Bronchial epithelial cell (primary cell): Measurements from ENCODE around the gene PDXP. TPM values are rescaled to one million over a fixed set of nuclear protein-coding genes. Genes with fewer than 3 reads are reported as not detected.

Source experiments
- DNase-seq: peaks from one replicate; pipeline ENCODE4 v3.0.0-alpha.2; 2010; ENCODE audit warnings: low read depth
- FAIRE-seq: peaks from 2 replicates; lab custom pipeline; 2011; peaks lifted over from hg19 to GRCh38; lab: Jason Lieb, UNC
- H3K27me3 ChIP-seq: 2 replicates; pipeline ENCODE4 v1.5.1; 2011; ENCODE audit warnings: low read length; ENCODE audit not compliant: control insufficient read depth, insufficient read depth
- H3K36me3 ChIP-seq: 2 replicates; pipeline ENCODE4 v1.5.1; 2011; ENCODE audit warnings: low read length; ENCODE audit not compliant: control insufficient read depth, insufficient read depth
- H3K4me3 ChIP-seq: 2 replicates; pipeline ENCODE4 v1.5.1; 2011; ENCODE audit warnings: mild to moderate bottlenecking, low read depth, low read length, control low read depth
- total RNA-seq: library from RNA; depleted of rRNA; stranded (reverse); fragments of >200 nt; gene quantifications from 2 replicates; pipeline ENCODE4 v1.2.1, GENCODE V29; 2014
- TF ChIP-seq, protein P1 (sequence below): IDR thresholded peaks from 2 replicates; pipeline ENCODE4 v1.5.1; 2011; ENCODE audit warnings: mild to moderate bottlenecking, moderate library complexity, low read length, control low read depth, inconsistent platforms; ENCODE audit not compliant: insufficient read depth, severe bottlenecking

The PDXP gene
- total RNA-seq, 1 donor from 2014 or later = 3.4 TPM

DNA sequence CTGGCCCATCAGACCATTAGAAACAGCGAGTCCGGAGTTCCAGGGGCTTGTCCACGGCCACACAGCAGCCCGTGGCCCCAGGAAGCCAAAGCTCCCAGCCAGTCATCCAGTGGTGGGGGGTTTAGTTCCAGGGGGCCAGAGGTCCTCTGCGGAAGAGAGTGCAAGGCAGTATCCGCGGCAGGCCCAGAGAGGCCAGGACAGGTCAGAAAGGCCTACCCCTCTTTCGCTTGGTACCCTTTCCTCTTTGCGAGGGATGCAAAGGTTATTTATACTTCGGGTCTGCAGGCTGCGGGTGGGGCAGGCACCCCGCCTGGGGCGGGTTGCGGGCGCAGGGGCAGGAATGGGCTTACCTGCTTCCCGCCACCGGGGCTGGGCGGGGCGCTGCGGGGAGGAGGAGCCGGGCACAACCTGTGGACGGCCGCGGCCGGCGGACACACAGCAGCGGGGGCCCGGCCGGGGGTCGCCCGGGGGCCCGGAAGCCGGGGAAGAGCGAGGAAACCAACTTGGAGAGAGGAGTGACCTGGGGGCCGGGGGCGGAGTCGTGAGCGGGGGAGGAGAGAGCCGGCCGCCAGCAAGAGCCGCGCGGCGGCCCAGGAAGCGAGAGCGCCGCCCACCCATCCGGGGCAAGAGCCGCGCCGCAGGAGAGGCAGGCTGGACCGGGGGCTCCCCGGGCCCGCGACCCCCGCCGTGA, 19.3 kb upstream of the PDXP start, which contains the start of gene SH3BP1:
TSS of gene SH3BP1 (plus strand) at position 600 of the 691 bp plus-strand sequence. CDS start 119 bp downstream, outside the sequence.
- Histone ChIP-seq H3K4me3 (peak within 1 kb of the TSS; percentile 92), H3K36me3 (peaks cover 23% of the 10 kb centered on the region), H3K27me3 (no peaks in the 10 kb centered on the region)
- FAIRE-seq = no peak
- TF ChIP-seq, protein P1, sequence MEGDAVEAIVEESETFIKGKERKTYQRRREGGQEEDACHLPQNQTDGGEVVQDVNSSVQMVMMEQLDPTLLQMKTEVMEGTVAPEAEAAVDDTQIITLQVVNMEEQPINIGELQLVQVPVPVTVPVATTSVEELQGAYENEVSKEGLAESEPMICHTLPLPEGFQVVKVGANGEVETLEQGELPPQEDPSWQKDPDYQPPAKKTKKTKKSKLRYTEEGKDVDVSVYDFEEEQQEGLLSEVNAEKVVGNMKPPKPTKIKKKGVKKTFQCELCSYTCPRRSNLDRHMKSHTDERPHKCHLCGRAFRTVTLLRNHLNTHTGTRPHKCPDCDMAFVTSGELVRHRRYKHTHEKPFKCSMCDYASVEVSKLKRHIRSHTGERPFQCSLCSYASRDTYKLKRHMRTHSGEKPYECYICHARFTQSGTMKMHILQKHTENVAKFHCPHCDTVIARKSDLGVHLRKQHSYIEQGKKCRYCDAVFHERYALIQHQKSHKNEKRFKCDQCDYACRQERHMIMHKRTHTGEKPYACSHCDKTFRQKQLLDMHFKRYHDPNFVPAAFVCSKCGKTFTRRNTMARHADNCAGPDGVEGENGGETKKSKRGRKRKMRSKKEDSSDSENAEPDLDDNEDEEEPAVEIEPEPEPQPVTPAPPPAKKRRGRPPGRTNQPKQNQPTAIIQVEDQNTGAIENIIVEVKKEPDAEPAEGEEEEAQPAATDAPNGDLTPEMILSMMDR = no peak
- DNase-seq = no peak

GRCh38 chr22:37639771-37640590, 18.5 kb upstream of the PDXP start:
- DNase-seq (no peak), FAIRE-seq (no peak)
- Histone ChIP-seq H3K36me3 (peaks cover 29% of the 10 kb centered on the region), H3K27me3 (no peaks in the 10 kb centered on the region), H3K4me3 (peak overlapping the region; percentile 92)
- TF ChIP-seq, protein P1 = no peak

GRCh38 chr22:37640591-37641560, 17.6 kb upstream of the PDXP start:
- H3K4me3 ChIP-seq = peak overlapping the region; percentile 92
- FAIRE-seq = no peak
- peak; percentile 79 for DNase-seq
- H3K36me3 ChIP-seq = peaks cover 37% of the 10 kb centered on the region
- H3K27me3 ChIP-seq = no peaks in the 10 kb centered on the region
- TF ChIP-seq, protein P1 = no peak

DNA sequence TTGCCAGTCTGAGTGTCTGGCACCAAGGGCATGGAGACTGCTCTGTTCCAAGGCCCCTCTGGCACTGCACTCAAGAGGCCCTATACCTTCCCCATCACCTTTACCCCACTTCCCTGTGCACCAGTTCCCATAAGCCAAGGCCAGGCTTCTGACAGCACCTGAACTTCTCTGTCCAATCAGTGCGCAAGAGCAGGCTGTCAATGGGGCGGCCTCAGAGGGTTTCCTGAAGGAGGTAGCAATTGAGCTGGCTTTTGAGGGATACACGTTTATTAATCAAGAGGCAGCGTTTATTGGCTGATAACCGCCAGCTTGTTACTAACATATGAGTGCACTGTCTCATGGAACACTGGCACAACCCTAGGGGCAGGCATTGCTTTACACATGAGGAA, 17.0 kb upstream of the PDXP start:
- Histone ChIP-seq H3K27me3 (no peaks in the 10 kb centered on the region), H3K4me3 (peak overlapping the region; percentile 92), H3K36me3 (peaks cover 38% of the 10 kb centered on the region)
- FAIRE-seq = peak; percentile 13
- TF ChIP-seq, protein P1 = no peak
- DNase-seq = no peak

DNA sequence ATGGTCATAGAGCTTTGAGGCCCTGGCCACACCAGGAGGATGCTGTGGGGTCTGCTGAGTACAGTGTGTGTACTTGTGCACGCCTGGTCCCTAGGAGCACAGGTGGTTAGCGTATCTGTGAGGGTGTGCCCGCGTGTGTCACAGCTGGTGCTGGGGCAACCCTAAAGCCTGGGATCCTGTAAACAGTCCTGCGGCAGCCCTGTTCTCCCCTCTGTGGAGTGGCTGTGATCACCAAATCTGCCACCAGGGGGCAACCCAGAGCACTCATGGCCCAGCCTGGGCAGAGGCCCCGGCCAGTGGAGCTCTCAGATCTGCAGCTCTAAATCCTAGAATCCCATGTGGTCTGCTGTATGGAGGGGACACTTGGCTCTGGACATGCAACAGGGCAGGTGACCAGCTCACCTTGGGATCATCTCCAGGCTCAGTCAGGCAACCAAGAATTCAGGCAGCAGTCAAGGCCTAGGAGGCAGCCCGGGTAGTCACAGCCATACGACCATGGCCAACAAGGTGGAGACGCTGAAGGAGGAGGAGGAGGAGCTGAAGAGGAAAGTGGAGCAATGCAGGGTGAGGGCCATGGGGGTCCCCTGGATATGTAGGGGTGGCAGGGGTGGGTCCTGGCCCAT, 15.2 kb upstream of the PDXP start:
- DNase-seq = peak; percentile 59
- peak; percentile 60 for FAIRE-seq
- Histone ChIP-seq H3K27me3 (no peaks in the 10 kb centered on the region), H3K4me3 (no peak overlapping the region), H3K36me3 (peaks cover 49% of the 10 kb centered on the region)
- TF ChIP-seq, protein P1 = peak; percentile 88
